GM19467 (cell line): ENCODE measurements around the gene DCAF11.

Experiments
- ATAC-seq: cut with Tn5 transposase; IDR thresholded peaks from one replicate; pipeline ENCODE4 v1.9.1; 2021; ENCODE audit warnings: mild to moderate bottlenecking, moderate library complexity; ENCODE audit not compliant: unreplicated experiment

Gene DCAF11

GRCh38 chr14:24078146-24078545 is 36.4 kb upstream of the DCAF11 start:
- ATAC-seq, result no peak

DNA sequence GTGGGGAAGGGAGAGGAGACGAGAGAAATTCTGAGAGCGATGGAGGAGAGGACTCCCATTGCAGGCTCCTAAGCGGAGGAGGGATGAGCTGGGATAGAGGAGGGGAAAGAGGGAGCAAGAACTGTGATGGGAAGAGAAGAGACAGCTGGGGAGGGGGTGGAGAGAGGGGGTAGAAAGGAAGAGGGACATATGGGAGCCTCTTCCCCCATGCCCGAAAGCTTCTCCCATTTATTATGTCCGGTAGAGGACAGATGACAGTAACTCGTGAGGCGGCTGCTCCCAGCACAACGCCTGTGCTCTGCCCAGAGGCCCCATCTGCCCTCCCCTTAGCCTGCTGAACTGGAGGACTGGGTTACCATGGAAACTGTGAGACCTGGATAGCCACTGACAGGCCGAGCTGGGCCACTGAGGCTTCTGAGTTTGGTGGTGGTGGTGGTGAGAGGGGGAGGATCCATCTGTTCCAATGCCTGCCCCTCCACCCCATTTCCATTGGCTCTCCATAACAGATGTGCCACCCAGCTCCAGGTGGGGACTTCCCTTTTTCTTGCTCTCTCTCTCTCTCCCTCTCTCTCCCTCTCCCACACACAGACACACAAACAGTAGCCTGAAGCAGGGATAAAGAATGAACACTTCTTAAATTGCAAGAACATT is 35.0 kb upstream of the DCAF11 start:
- no peak for ATAC-seq

GRCh38 chr14:24080142-24080530 is 34.4 kb upstream of the DCAF11 start:
- no peak for ATAC-seq

- ATAC-seq, result peak; percentile 87
These were observed 33.5 kb upstream of the DCAF11 start for GRCh38 chr14:24080888-24081738.

DNA sequence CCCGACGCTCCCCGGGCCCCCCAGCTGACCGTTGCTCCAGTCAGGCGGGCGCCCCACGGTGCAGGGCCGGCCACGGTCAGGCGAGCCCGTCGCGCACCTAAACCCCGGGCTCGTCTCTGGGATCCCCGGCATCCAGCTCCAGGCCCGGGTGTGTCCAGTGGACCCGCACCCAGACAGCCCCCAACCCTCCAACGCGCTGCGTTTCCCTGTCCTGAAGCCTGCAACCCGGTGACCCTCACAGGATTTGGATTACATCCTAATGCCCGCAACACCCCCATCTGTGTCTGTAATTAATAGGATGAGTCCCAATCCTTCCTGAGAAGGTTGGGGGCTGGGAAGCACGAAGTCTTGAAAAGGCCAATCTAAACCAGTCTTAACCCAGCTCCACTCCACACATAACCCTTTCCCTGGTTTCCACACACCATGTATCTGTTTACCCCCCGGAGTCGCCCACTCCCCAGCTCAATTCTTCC is 32.8 kb upstream of the DCAF11 start:
- no peak for ATAC-seq

GRCh38 chr14:24082411-24083080 is 32.0 kb upstream of the DCAF11 start:
- no peak for ATAC-seq

DNA sequence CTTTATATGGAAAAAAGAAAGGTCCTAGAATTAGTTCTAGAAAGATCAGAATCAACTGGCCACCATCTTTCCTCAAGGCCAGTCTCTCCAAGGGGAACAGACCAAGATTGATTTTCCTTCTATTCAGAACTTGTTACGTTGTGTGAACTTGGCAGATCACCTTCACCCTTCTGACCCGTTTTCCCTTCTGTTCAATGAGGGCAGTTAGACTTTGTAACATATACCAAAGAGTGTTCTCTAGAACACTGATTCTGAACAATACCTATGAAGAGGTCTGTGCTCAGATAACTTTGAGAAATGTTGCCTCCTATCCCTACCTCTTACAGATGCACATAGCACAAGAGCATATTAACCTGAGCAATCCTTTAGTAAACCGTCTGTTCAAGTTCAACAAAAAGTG is 31.1 kb upstream of the DCAF11 start:
- no peak for ATAC-seq

DNA sequence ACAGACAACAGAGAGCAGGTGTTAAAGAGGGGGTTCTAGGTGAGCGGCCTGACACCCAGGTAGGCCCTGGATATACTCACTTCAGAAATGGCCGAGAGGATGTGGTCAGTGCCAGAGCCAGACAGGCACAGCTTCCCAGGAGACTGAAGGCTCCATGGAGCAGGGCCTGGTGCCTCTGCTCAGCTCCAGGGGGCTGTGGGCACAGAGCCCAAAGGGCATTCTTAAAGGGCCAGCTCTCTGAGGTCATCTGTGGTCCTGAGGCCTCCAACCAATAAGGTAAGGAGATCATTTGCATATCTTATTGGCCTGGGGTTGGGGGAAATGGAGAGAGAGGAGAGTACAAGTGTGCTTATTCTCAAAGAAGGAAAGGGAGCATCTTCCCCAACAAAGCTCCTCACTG is 30.1 kb upstream of the DCAF11 start:
- no peak for ATAC-seq

DNA sequence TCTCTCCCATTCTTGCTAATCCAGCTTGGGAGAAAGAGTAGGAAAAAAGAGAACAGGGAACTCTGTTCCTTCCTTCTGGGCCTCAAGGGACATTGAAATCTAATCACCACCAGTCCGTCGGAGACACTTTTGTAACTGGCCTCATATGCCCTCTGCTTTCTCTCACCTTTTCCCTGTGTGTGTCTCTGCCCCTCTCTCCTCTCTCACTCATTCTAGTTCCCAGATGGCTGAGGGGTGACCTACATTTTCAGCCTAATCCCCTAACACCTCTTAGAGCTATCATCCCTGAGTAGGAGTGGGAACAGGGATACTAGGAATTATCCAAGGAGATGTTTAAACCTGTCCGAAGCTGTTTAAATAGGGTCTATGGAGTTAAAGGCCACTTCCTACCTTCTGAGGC is 29.4 kb upstream of the DCAF11 start:
- ATAC-seq, result no peak

DNA sequence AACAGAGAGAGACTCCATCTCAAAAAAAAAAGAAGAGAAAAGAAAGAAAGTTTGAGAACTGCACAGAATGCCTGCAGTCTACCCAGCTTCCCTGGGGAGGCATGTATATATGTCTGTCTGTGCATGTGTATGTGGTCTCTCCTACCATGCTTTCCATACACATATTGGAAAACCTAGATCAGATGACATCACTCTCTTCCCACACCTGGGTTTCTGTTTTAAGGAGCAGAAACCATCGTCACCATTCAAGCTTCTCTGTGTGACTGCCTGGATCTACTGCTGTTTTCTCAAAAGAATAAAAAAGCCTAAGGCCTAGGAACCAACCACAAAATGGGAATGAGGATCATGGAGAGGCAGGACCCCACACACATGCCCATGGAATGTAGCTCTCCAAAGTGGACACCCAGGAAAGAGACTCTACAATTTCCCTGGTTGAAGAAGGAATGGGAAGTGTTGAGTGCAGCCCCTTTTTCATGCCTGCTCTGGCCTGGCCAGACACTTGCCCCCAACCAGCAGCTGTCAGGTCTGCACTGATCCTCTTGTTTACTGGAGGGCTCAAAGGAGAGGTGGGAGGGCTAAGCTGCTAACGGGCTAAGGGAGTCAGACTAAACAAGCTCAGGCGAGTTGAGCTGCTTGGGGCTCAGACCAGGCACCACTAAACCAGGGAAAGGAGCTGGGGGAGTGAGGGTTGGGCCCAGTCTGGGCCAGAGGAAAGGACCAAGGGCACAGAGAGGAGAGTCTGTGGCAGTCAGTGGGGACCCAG is 28.2 kb upstream of the DCAF11 start:
- no peak for ATAC-seq

DNA sequence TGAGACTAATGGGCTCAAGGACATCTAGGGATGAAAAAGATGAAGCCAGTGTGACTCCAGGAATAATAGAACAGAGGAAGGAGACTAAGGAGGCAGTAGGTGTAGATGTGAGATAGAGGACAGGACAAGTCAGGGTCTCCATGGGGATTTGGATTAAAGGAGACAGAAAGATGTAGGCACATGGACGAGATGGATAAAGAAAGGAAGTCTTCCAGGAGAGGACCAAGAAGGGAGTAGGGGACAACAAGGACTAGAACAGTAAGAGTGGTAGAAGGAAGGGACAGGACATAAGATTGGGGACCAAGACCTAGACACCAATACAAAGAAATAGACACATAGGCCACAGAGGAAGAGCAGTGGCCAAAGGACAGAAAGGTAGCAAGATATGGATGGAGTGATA is 27.6 kb upstream of the DCAF11 start:
- ATAC-seq, result no peak

GRCh38 chr14:24088095-24088494 is 26.5 kb upstream of the DCAF11 start:
- ATAC-seq, result no peak

DNA sequence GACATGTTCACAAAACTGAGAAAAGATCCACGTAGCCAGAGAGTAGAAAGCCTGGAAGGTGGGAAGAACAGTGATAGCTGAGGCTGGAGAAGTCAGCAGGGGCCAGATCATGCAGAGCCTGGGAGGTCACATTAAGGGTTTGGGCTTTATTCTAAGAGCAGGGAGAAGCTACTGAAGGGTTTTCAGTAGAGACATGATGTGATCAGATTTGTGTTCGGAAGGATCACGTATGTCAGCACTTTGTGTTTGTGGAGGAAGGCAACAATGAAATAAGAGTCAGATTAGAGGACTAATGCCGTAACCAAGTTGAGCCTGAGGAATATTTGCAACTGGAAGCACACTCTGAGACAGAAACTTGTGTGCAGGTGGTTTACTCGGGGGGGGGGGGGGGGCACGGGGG is 24.7 kb upstream of the DCAF11 start:
- ATAC-seq, result no peak

- ATAC-seq, result no peak
These were observed 22.5 kb upstream of the DCAF11 start for GRCh38 chr14:24092110-24092504.

DNA sequence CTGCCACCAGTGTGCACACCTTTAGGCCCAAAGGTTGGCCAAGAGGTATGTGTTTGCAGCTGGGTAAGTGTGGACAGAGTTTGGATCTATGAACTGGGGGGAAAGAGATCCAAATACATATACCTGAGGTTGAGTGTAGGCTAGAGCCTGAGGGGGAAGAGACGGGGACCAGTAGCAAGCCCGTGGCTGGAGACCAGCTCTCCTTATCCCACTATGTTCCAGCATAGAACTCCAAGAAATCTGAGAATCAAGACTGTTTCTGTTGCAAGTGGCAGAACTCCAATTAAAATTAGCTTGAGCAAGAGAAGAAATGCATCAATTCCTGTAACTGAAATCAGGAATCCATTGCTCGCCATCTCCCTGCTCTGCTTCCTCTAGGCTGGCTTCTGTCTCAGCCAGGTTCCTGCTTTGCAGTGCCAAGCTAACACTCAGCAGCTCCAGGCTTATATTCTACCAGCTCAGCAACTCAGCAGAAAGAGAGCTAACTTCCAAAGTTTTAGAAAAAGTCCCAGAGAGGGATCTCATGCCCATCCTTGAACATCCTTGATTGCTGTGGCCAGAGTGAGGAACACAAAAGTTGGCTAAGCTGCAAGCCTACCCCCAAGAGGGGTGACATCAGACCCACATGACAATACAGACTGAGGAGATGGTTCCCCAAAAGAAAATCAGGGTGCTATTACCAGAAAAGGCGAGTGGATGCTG is 21.9 kb upstream of the DCAF11 start:
- no peak for ATAC-seq

DNA sequence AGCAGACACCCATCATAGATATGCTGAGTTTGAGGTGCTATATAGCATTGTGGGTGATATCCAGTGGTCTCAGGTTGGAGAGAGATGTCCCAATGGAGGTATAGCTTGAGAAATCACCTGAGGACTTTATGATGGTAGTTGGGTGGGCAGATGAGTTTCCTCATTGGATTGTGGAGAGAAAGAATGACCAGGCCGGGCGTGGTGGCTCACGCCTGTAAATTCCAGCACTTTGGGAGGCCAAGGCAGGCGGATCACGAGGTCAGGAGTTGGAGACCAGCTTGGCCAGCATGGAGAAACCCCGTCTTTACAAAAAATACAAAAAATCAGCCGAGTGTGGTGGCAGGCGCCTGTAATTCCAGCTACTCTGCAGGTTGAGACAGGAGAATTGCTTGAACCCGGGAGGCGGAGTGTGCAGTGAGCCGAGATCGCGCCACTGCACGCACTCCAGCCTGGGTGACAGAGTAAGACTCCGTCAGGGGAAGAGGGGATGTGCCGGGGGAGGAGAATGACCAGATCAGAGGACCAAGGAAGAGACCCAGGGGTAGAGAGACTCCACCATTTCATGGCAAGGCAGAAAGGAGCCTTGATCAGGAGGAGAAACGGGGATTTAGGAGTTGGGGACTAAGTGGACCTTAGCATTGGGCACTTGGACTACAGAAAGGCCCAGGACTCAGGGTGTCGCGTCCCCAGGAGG is 21.2 kb upstream of the DCAF11 start:
- ATAC-seq, result no peak

- ATAC-seq, result peak; percentile 39
These were observed 20.4 kb upstream of the DCAF11 start, which contains the start of gene PCK2 for GRCh38 chr14:24093901-24094840. PCK2 (plus strand) TSS chr14:24094311; CDS start chr14:24094406, 95 bp downstream.

GRCh38 chr14:24094841-24095270 is 19.7 kb upstream of the DCAF11 start:
- ATAC-seq, result no peak
